ENCODE data around the gene RPL37.
"Not testable (repeated sequence)": the region's sequence is repeated elsewhere in the genome, so short reads cannot be mapped to it uniquely, and the experiment has no call there.

RPL37 gene

GRCh38 chr5:40833712-40834229 lies 1.3 kb downstream of the RPL37 start:
- no peak for DNase-seq (ENCODE audit: low read depth in 2 of 2)

- no peak for DNase-seq (ENCODE audit: low read depth in 2 of 2)
Observed at GRCh38 chr5:40832345-40832744, 2.7 kb downstream of the RPL37 start.

- DNase-seq (ENCODE audit: low read depth in 2 of 2): no peak
Observed at GRCh38 chr5:40831346-40832210, 3.4 kb downstream of the RPL37 start.

- DNase-seq (ENCODE audit: low read depth in 2 of 2): no peak
Observed at GRCh38 chr5:40829748-40830533, 5.1 kb downstream of the RPL37 start.

- DNase-seq (ENCODE audit: low read depth in 2 of 2): no peak
Observed at GRCh38 chr5:40828690-40829661, 6.0 kb downstream of the RPL37 start.

- DNase-seq (ENCODE audit: low read depth in 2 of 2): no peak
Observed at GRCh38 chr5:40828021-40828631, 6.9 kb downstream of the RPL37 start.

- DNase-seq (ENCODE audit: low read depth in 2 of 2): no peak
Observed at GRCh38 chr5:40827188-40827977, 7.6 kb downstream of the RPL37 start.

GRCh38 chr5:40826489-40827187 lies 8.4 kb downstream of the RPL37 start:
- DNase-seq (ENCODE audit: low read depth in 2 of 2): no peak

GRCh38 chr5:40825461-40826043 lies 9.5 kb downstream of the RPL37 start:
- DNase-seq (ENCODE audit: low read depth in 2 of 2): not testable (repeated sequence)

- DNase-seq (ENCODE audit: low read depth in 2 of 2): no peak
Observed at GRCh38 chr5:40823459-40823858, 11.6 kb downstream of the RPL37 start.

GRCh38 chr5:40813698-40814281 lies 21.2 kb downstream of the RPL37 start:
- DNase-seq (ENCODE audit: low read depth in 2 of 2): no peak

GRCh38 chr5:40812125-40812524 lies 22.9 kb downstream of the RPL37 start:
- no peak for DNase-seq (ENCODE audit: low read depth in 2 of 2)

GRCh38 chr5:40801771-40802562 lies 33.1 kb downstream of the RPL37 start:
- no peak for DNase-seq (ENCODE audit: low read depth in 2 of 2)

- DNase-seq (ENCODE audit: low read depth in 2 of 2): no peak
Observed at GRCh38 chr5:40799258-40799657, 35.8 kb downstream of the RPL37 start.

GRCh38 chr5:40798801-40799210 lies 36.2 kb downstream of the RPL37 start:
- no peak for DNase-seq (ENCODE audit: low read depth in 2 of 2)

- DNase-seq (ENCODE audit: low read depth in 2 of 2): peak; percentile 77 to 84
Observed at GRCh38 chr5:40798012-40798800, 36.8 kb downstream of the RPL37 start, which contains the start of gene PRKAA1. PRKAA1 (minus strand) TSS chr5:40798374; CDS start chr5:40798189, 185 bp downstream.
